GM19372 (cell line): ENCODE measurements around the gene VPS13D.

Experiments
- ATAC-seq: cut with Tn5 transposase; IDR thresholded peaks from one replicate; pipeline ENCODE4 v1.9.1; 2021; ENCODE audit warnings: mild to moderate bottlenecking, low read depth, moderate library complexity; ENCODE audit not compliant: unreplicated experiment

VPS13D gene

GRCh38 chr1:12327566-12327965 is 97.7 kb downstream of the VPS13D start:
- no peak for ATAC-seq

DNA sequence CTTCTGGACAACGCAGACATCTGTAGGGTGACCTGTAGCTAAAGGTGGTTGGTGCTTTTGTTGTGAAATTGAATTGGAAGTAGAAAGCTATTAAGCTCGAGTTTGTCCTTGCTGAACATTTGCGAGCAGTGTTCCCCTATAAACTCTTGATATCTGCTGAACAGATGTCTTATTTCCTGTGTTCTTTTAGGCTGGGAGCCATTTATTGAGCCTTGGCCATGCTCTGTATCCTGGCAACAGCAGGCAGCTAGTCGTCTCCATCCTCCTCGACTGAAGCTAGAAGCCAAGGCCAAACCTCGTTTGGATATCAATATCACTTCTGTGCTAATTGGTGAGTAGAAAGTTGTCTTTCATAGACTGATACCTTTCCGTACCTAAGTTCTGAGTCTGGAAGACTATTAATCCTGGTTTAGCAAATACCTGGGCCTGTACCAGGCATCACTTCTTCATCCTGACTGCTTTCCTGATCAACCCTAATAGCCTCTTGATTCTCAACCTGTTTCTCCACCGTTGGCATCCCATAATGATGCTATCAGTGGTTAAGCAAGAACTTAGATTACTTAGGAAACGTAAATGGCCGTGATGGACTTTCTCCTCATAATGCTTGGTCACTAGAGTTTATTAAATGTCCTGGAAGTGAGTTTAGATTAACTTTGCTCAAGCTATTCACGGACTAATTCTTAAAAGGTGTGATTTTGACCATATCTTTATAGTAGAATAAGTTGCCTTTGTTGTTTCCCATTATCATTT is 103.4 kb downstream of the VPS13D start:
- no peak for ATAC-seq

GRCh38 chr1:12335815-12336214 is 106.0 kb downstream of the VPS13D start:
- no peak for ATAC-seq

DNA sequence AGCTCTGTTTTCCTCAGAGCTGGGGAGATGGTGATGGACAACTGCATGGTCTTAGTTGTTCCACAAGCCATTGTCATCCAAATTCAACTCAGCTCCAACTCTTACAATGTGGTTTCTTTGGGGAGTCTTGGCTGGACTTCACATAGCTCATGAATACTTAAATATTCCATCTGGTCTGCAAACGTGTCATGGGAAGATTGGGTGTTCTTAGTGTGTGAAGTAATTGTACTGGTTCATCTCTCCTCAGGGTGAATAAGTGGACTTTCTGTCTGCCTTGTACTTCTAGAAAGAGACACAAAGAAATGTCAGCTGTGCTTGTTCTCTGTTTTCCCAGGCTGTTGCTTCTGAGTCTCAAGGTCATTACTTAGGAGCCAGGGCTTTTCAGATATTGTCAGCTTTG is 106.6 kb downstream of the VPS13D start:
- ATAC-seq = no peak

DNA sequence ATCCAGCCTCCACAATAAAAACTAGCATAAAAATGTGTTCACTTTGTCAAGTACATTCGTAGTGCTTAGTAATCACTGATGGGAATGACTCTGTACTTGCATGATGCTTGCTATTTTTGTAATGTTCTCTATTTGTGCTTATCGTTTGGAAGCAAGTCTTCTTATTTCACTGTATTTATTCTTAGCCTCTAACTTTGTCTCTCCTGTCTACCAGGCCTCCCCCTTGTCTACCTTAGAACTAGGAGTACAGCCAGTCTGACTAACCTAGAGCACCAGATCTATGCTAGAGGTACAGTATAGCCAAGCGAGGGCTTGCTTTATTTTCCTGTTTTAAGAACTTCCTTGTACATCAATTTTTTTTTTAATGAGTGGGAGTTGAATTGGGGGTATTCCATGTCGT is 108.2 kb downstream of the VPS13D start:
- ATAC-seq = no peak

DNA sequence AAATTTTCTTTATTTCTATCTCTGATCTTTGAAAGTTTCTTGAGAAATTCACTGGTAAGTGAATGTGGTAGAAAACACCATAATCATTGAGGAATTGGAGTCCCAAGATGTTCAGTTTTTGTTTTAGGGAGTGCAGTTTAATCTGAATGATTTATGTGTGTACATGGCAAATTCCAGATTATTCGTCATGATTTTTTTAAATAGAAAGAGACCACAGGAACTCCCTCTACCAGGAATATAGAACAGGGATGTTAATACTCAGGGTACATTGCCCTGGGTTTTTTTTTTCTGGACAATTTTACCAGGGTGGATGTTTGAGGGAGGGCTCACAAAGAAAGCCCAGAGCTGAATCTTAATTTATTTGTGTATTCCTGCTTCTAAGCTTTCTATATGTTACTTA is 109.0 kb downstream of the VPS13D start:
- ATAC-seq = no peak

DNA sequence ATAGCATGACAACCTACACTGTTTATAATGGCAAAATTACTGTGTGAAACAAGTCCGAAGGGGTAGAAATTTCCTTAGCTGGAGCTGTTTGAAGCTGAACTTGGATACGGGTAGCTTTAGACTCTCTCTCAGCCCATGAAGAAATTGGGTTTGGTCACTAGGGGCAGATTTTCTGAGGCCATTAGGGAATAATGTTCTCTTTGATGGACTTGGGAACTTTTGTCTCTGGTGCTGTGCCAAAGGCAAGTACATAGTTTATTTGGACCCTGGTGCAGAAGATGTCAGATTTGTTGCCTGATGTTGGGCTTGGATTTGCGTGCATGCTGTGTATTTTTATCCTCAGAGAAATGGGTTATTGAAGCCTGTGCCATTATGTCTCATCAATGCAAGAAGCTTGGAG is 109.6 kb downstream of the VPS13D start:
- ATAC-seq = no peak

GRCh38 chr1:12339811-12340543 is 110.1 kb downstream of the VPS13D start:
- no peak for ATAC-seq

DNA sequence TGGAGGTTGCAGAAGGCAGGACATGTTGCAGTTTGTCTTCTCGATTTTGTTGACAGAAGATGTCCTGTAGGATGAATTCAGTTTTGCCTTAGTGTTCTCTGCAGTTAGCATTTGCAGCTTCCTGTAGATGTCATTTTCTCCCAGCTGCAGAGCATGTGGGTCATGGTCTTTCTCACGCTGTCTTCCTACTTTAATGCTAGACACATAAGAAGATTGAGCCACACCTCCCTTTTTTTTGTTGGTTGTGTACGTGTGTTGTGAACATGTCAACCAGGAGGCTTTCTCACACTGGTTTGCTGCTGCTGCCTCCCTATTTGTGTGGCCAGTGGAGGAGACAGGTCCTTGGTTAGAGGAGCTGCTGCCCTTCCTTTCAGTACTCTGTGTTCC is 110.7 kb downstream of the VPS13D start:
- ATAC-seq = no peak

- ATAC-seq = no peak
Measured at GRCh38 chr1:12341667-12342066, 111.8 kb downstream of the VPS13D start.

DNA sequence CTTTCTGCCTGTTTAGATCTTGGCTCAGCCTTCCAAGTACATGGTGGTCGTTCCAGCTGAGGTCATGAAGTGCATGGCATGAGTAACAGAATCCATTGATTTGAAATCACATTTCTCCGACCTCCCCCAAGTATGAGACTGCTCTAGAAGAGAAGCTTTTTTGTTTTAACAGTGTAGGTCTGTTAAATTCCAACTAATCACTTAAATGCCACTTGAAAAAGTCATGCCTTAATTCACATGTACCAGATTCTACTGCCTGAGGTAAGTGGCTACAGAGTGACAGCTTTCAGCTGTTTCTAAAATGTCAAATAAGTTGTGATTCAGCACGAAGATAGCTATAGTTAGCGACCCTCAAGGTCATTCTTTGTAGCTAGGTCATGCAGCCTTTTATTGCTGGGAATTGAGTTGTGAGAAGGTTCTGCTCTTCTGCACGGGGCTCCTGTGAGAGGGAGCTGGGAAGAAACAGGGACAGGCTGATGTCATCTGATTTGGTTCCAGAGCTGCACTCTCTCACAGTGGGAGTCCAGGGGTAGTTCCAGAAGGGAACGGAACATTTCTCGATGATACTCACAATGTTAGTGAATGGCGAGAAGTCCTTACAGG is 112.7 kb downstream of the VPS13D start:
- no peak for ATAC-seq

DNA sequence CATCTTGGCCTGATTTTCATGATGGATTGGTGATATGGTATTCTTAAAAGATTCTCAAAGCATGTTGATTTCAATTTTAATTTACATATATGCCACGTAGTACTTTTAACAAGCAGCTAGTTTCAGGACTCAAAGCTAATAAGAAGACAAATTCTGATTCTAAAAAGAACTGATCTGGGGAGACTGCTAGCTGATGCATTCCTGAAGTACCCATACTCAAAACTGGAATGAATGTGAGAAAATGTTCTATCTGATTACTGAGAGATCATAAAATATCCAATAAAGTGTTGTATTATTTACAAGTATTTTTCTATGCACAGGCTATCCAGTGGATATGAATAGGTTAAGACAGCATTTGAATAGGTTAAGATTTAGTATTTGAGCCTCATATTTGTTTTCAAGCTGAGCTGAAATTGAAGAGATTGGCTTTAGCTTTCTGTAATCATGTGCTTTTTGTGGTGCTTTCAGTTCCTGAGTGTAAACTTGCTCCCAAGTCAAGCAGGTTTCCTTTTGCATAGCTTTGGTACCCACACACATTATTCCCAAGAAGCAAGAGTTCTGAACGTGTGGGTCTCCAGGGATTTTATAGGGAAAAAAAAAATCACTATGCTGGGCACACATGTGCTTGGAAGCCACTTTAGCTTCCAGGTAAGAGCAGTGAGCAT is 114.1 kb downstream of the VPS13D start:
- no peak for ATAC-seq

GRCh38 chr1:12344596-12345349 is 114.9 kb downstream of the VPS13D start:
- no peak for ATAC-seq

DNA sequence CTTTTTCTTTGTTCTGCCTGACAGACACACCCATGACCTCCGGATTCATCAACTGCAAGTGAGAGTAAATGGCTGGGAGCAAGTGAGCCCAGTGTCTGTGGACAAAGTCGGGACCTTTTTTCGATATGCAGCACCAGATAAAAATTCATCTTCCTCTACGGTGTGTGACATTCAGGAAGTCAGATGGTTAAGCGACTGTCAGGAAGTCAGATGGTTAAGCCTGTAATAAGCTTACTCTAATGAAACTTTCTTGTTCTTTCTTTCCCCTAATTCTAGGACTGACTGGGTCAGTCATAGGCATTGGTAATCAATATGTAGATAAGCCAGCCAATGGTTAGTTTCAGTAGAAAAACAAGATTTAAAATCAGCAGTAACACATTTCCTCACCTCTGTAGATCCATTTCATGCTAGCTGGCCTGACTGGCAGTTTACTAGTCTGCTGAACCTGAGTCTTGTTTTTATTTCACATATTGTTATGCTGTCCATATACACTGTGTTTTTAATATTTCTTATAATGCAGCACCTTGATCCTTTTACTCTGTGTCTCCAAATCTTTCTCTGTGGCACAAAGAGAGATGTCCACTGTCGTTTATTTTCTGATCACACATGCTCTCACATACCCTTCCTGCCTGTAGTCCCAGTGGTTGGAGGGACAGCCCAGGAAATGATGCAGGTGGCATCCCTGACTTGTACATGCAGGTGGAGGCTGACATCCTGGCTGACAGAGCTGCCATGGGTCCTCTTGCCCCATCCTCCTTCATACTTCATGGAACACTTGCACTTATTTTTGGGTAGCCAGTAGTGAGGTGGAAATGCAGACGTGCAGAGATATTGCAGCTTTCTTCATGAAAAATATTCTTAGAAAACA is 115.8 kb downstream of the VPS13D start:
- no peak for ATAC-seq

GRCh38 chr1:12346483-12347151 is 116.8 kb downstream of the VPS13D start:
- no peak for ATAC-seq

GRCh38 chr1:12348113-12348512 is 118.3 kb downstream of the VPS13D start:
- ATAC-seq = no peak

DNA sequence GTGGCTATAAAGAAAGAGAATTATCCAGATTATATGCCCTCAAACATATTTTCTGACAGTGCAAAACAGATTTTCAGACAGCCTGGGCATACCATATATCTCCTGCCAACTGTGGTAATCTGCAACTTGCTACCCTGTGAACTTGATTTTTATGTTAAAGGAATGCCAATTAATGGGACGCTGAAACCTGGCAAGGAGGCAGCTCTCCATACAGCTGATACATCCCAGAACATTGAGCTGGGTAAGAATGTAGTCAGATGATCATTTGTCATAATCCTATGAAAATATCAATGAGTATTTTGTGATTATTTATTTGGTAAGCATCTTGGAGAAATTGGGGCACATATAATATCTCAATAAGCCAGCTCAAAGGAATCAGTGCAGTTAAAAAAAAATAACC is 124.2 kb downstream of the VPS13D start:
- no peak for ATAC-seq

DNA sequence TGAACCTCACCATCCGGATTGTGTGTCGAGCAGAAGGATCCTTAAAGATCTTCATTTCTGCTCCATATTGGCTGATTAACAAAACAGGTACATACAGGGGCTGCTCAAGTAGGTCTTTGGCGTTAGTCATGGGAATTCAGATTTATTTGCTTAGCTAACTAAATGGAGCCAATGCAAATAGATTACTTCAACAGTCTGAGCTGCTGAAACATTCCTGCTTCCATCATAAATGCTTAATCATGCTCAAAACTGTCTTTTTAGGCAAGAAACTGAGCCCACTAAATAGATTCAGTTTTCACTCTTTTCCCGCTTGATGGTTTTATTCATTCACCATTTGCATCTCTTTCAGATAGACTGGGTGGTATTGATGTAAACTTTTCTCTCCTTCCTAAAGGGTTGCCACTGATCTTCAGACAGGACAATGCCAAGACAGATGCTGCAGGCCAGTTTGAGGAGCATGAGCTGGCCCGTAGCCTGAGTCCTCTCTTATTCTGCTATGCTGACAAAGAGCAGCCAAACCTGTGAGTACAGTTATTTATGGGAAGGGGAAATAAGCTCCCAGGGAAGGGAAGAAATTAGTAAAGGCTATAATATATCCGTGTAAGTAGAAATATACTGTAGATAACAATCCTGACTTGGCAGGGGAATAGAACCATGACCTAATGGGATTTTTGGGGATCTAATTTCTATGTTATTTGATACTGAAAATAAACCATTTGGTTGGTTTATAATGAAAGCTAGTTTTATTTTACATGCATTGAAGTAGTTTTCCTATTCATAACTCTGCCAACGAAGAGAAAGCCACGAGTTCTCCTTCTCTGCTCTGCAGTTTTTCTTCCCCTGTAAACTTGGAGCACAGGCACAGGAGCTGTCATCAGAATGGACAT is 126.4 kb downstream of the VPS13D start:
- no peak for ATAC-seq
